NAMALWA (cell line): ENCODE results near the gene TMEM39A.

Experiments
- DNase-seq: peaks from one replicate; pipeline ENCODE4 v3.0.0-alpha.2; 2015; ENCODE audit warnings: low spot score

TMEM39A gene

GRCh38 chr3:119400466-119400865, 62.9 kb downstream of the TMEM39A start:
- DNase-seq, result no peak

- DNase-seq, result no peak
Observed at GRCh38 chr3:119396870-119397269, 66.5 kb downstream of the TMEM39A start.

DNA sequence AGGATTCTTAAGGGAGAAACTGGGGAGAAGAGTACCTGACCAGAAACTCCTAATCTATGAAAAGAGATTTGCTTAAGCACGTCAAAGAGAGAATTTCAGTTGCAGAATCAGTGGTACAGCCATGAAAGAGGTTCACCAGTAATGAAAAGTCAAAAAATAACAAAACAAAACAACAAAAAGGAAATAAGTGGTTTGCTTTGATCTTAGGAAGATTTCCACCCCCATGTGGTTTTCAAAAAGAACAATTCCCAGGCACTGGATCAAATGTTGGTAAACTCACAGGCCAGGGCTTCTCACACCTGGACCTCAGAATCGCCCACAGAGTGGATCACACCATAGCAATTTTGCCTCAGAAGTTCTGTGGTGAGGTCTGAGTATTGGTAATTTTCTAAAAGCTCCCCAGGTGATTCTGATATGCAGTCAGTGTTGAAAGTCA, 67.5 kb downstream of the TMEM39A start:
- DNase-seq, result no peak

DNA sequence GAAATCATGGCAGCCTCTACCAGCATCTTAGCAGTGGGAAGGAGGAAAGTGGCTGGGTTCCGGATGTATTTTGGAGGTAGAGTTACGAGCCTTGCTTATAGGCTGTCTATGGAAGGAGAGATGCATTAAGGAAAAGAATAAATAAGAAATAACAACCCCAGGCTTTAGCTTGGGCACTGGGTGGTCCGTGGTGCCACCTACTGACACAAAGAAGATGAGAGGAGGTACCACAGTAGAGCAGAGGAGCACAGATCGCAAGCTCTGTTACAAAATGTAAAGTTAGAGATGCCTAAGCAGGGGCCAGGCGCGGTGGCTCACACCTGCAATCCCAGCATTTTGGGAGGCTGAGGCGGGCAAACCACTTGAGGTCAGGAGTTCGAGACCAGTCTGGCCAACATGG, 74.8 kb downstream of the TMEM39A start:
- DNase-seq, result no peak

GRCh38 chr3:119382134-119382533, 81.3 kb downstream of the TMEM39A start:
- DNase-seq, result no peak

- DNase-seq, result no peak
Observed at GRCh38 chr3:119380697-119381096, 82.7 kb downstream of the TMEM39A start.
